ENCODE measurements around the gene TRPM4. TPM values are rescaled to one million over a fixed set of nuclear protein-coding genes. Genes with fewer than 3 reads are reported as not detected.
A peak's percentile ranks its signal among the peaks of the same experiment; 100 is the strongest.

TRPM4 gene
- total and polyA plus RNA-seq, 2 experiments from 2014 or later: 16.5 to 25.7 TPM

DNA sequence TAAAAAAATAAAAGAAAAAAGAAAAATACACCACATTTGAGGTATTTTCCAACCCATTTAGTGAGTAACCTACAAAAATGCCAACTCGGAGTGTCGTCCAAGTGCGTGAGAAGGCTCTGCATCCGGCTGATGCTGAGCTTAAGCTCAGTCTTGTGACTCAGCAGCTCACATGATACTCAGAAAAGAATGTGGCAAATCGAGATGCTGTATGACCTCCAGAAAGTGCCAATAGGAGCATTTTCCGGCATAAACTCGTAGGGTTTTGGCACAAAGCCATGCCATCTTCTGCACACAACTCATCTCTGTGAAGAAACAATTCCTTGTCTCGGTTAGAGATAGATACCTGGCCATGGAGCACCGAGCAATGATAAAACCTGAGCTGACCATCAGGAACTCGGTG lies 58.5 kb downstream of the TRPM4 start:
- Histone ChIP-seq H2AFZ (no peak overlapping the region), H3K27me3 (ENCODE audit: insufficient read depth) (no peaks in the 10 kb centered on the region), H3K4me1 (ENCODE audit: insufficient read depth) (peaks cover 8% of the 10 kb centered on the region; the same call in 1 of the 2 replicates), H3F3A (replicated peaks; ENCODE audit: low read depth) (peaks cover 8% of the 10 kb centered on the region), H3K9me2 (ENCODE audit: insufficient read depth) (no peaks in the 10 kb centered on the region), H3K4me3 (no peak overlapping the region), H3K4me2 (no peak overlapping the region), H3K79me2 (replicated peaks; ENCODE audit: insufficient read depth) (no peaks in the 10 kb centered on the region), H3K36me3 (ENCODE audit: insufficient read depth) (no peaks in the 10 kb centered on the region), H4K20me1 (replicated peaks; ENCODE audit: insufficient read depth) (no peaks in the 10 kb centered on the region; the same call in 1 of the 2 replicates), H3K27ac (ENCODE audit: low read depth) (no peak overlapping the region)
- ATAC-seq: no peak
- Mint-ChIP-seq H3K4me3 (no peak overlapping the region), H3K36me3 (ENCODE audit: low read depth) (peaks cover 13% of the 10 kb centered on the region; the same call in 1 of the 3 replicates), H3K9me3 (peaks cover 8% of the 10 kb centered on the region), H3K4me1 (peaks cover 3% of the 10 kb centered on the region), H3K27me3 (ENCODE audit: insufficient read depth, low read depth, poor library complexity) (peaks cover 6% of the 10 kb centered on the region), H3K27ac (no peak overlapping the region)
- DNase-seq (ENCODE audit: low spot score): peak; percentile 57
- TF ChIP-seq, protein P1, sequence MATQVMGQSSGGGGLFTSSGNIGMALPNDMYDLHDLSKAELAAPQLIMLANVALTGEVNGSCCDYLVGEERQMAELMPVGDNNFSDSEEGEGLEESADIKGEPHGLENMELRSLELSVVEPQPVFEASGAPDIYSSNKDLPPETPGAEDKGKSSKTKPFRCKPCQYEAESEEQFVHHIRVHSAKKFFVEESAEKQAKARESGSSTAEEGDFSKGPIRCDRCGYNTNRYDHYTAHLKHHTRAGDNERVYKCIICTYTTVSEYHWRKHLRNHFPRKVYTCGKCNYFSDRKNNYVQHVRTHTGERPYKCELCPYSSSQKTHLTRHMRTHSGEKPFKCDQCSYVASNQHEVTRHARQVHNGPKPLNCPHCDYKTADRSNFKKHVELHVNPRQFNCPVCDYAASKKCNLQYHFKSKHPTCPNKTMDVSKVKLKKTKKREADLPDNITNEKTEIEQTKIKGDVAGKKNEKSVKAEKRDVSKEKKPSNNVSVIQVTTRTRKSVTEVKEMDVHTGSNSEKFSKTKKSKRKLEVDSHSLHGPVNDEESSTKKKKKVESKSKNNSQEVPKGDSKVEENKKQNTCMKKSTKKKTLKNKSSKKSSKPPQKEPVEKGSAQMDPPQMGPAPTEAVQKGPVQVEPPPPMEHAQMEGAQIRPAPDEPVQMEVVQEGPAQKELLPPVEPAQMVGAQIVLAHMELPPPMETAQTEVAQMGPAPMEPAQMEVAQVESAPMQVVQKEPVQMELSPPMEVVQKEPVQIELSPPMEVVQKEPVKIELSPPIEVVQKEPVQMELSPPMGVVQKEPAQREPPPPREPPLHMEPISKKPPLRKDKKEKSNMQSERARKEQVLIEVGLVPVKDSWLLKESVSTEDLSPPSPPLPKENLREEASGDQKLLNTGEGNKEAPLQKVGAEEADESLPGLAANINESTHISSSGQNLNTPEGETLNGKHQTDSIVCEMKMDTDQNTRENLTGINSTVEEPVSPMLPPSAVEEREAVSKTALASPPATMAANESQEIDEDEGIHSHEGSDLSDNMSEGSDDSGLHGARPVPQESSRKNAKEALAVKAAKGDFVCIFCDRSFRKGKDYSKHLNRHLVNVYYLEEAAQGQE (IDR thresholded peaks at IDR 0.05; ENCODE audit: unreplicated experiment): no peak
- TF ChIP-seq, protein P2, sequence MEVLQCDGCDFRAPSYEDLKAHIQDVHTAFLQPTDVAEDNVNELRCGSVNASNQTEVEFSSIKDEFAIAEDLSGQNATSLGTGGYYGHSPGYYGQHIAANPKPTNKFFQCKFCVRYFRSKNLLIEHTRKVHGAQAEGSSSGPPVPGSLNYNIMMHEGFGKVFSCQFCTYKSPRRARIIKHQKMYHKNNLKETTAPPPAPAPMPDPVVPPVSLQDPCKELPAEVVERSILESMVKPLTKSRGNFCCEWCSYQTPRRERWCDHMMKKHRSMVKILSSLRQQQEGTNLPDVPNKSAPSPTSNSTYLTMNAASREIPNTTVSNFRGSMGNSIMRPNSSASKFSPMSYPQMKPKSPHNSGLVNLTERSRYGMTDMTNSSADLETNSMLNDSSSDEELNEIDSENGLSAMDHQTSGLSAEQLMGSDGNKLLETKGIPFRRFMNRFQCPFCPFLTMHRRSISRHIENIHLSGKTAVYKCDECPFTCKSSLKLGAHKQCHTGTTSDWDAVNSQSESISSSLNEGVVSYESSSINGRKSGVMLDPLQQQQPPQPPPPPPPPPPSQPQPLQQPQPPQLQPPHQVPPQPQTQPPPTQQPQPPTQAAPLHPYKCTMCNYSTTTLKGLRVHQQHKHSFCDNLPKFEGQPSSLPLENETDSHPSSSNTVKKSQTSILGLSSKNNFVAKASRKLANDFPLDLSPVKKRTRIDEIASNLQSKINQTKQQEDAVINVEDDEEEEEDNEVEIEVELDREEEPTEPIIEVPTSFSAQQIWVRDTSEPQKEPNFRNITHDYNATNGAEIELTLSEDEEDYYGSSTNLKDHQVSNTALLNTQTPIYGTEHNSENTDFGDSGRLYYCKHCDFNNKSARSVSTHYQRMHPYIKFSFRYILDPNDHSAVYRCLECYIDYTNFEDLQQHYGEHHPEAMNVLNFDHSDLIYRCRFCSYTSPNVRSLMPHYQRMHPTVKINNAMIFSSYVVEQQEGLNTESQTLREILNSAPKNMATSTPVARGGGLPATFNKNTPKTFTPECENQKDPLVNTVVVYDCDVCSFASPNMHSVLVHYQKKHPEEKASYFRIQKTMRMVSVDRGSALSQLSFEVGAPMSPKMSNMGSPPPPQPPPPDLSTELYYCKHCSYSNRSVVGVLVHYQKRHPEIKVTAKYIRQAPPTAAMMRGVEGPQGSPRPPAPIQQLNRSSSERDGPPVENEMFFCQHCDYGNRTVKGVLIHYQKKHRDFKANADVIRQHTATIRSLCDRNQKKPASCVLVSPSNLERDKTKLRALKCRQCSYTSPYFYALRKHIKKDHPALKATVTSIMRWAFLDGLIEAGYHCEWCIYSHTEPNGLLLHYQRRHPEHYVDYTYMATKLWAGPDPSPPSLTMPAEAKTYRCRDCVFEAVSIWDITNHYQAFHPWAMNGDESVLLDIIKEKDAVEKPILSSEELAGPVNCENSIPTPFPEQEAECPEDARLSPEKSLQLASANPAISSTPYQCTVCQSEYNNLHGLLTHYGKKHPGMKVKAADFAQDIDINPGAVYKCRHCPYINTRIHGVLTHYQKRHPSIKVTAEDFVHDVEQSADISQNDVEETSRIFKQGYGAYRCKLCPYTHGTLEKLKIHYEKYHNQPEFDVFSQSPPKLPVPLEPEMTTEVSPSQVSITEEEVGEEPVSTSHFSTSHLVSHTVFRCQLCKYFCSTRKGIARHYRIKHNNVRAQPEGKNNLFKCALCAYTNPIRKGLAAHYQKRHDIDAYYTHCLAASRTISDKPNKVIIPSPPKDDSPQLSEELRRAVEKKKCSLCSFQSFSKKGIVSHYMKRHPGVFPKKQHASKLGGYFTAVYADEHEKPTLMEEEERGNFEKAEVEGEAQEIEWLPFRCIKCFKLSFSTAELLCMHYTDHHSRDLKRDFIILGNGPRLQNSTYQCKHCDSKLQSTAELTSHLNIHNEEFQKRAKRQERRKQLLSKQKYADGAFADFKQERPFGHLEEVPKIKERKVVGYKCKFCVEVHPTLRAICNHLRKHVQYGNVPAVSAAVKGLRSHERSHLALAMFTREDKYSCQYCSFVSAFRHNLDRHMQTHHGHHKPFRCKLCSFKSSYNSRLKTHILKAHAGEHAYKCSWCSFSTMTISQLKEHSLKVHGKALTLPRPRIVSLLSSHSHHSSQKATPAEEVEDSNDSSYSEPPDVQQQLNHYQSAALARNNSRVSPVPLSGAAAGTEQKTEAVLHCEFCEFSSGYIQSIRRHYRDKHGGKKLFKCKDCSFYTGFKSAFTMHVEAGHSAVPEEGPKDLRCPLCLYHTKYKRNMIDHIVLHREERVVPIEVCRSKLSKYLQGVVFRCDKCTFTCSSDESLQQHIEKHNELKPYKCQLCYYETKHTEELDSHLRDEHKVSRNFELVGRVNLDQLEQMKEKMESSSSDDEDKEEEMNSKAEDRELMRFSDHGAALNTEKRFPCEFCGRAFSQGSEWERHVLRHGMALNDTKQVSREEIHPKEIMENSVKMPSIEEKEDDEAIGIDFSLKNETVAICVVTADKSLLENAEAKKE (CRISPR knock-in tag; IDR thresholded peaks at IDR 0.05): no peak
- TF ChIP-seq CREB1 (CRISPR knock-in tag; IDR thresholded peaks at IDR 0.05; ENCODE audit: low read depth): no peak
